H9 (cell line): ENCODE measurements around the gene RNASEH2B. TPM values are rescaled to one million over a fixed set of nuclear protein-coding genes. Genes with fewer than 3 reads are reported as not detected.

Source experiments
- DNase-seq: peaks from one replicate; pipeline ENCODE4 v3.0.0-alpha.2; 2017
- H2AFZ ChIP-seq: one replicate; pipeline ENCODE4 v1.6.1; 2013; ENCODE audit warnings: mild to moderate bottlenecking, low read length, control low read depth, moderate library complexity
- H2AK5ac ChIP-seq: 2 replicates; pipeline ENCODE4 v1.6.1; 2013; ENCODE audit warnings: low read length, control low read depth, mixed read lengths; ENCODE audit not compliant: insufficient read length
- H2BK120ac ChIP-seq: one replicate; pipeline ENCODE4 v1.6.1; 2013; ENCODE audit warnings: low read depth, mild to moderate bottlenecking, low read length, control low read depth, inconsistent platforms; ENCODE audit not compliant: poor library complexity, severe bottlenecking
- H2BK12ac ChIP-seq: 2 replicates; pipeline ENCODE4 v1.6.1; 2013; ENCODE audit warnings: low read length, control low read depth, mixed read lengths, low read depth; ENCODE audit not compliant: insufficient read length
- H2BK15ac ChIP-seq: 2 replicates; pipeline ENCODE4 v1.6.1; 2013; ENCODE audit warnings: low read depth, low read length, control low read depth
- H2BK20ac ChIP-seq: one replicate; pipeline ENCODE4 v1.6.1; 2013; ENCODE audit warnings: low read depth, mild to moderate bottlenecking, low read length, control low read depth, inconsistent platforms; ENCODE audit not compliant: poor library complexity, severe bottlenecking
- H2BK5ac ChIP-seq: 2 replicates; pipeline ENCODE4 v1.6.1; 2013; ENCODE audit warnings: low read length, control low read depth, mixed read lengths; ENCODE audit not compliant: insufficient read length
- H3K14ac ChIP-seq: 2 replicates; pipeline ENCODE4 v1.6.1; 2013; ENCODE audit warnings: low read length, control low read depth; ENCODE audit not compliant: insufficient read depth
- H3K18ac ChIP-seq: 2 replicates; pipeline ENCODE4 v1.6.1; 2013; ENCODE audit warnings: low read depth, mild to moderate bottlenecking, mixed read lengths, low read length, control low read depth; ENCODE audit not compliant: insufficient read length
- H3K23ac ChIP-seq: 2 replicates; pipeline ENCODE4 v1.6.1; 2013; ENCODE audit warnings: low read length, control low read depth, mixed read lengths, low read depth; ENCODE audit not compliant: insufficient read length
- H3K23me2 ChIP-seq: 2 replicates; pipeline ENCODE4 v1.6.1; 2013; ENCODE audit warnings: low read depth, mild to moderate bottlenecking, mixed read lengths, low read length, control low read depth; ENCODE audit not compliant: insufficient read length, poor library complexity, severe bottlenecking
- H3K27ac ChIP-seq: 2 replicates; pipeline ENCODE4 v1.5.1; 2013; ENCODE audit warnings: low read length, control low read depth, mixed read lengths, low read depth; ENCODE audit not compliant: insufficient read length
- H3K27me3 ChIP-seq: 2 replicates; pipeline ENCODE4 v1.6.1; 2013; ENCODE audit warnings: low read length, control low read depth, inconsistent platforms; ENCODE audit not compliant: insufficient read depth
- H3K4ac ChIP-seq: 2 replicates; pipeline ENCODE4 v1.6.1; 2013; ENCODE audit warnings: low read depth, mild to moderate bottlenecking, control low read depth, inconsistent platforms, low read length, moderate library complexity
- H3K4me1 ChIP-seq: 2 replicates; pipeline ENCODE4 v1.6.1; 2013; ENCODE audit warnings: low read length, control low read depth, inconsistent platforms; ENCODE audit not compliant: insufficient read depth
- H3K4me2 ChIP-seq: 2 replicates; pipeline ENCODE4 v1.6.1; 2013; ENCODE audit warnings: low read length, control low read depth, mixed read lengths; ENCODE audit not compliant: insufficient read length, insufficient read depth
- H3K56ac ChIP-seq: 2 replicates; pipeline ENCODE4 v1.6.1; 2013; ENCODE audit warnings: low read depth, mild to moderate bottlenecking, mixed read lengths, low read length, control low read depth; ENCODE audit not compliant: insufficient read length
- H3K79me1 ChIP-seq: 2 replicates; pipeline ENCODE4 v1.6.1; 2013; ENCODE audit warnings: low read depth, mild to moderate bottlenecking, moderate library complexity, low read length, control low read depth, inconsistent platforms; ENCODE audit not compliant: insufficient read depth, poor library complexity, severe bottlenecking
- H3K79me2 ChIP-seq: 2 replicates; pipeline ENCODE4 v1.6.1; 2013; ENCODE audit warnings: low read length, control low read depth, inconsistent platforms; ENCODE audit not compliant: insufficient read depth
- H3K9ac ChIP-seq: 2 replicates; pipeline ENCODE4 v1.6.1; 2013; ENCODE audit warnings: low read length, control low read depth, mixed read lengths; ENCODE audit not compliant: insufficient read length; ENCODE audit errors: extremely low read depth
- H3K9me3 ChIP-seq: one replicate; pipeline ENCODE4 v1.6.1; 2013; ENCODE audit warnings: low read depth, low read length, inconsistent platforms; ENCODE audit not compliant: control insufficient read depth
- H3T11ph ChIP-seq: one replicate; pipeline ENCODE4 v1.6.1; 2013; ENCODE audit warnings: mild to moderate bottlenecking, low read length, control low read depth, inconsistent platforms
- H4K20me1 ChIP-seq: one replicate; pipeline ENCODE4 v1.6.1; 2013; ENCODE audit not compliant: control insufficient read depth, insufficient read length, insufficient read depth
- H4K5ac ChIP-seq: 2 replicates; pipeline ENCODE4 v1.6.1; 2013; ENCODE audit warnings: low read depth, mild to moderate bottlenecking, mixed read lengths, low read length, control low read depth; ENCODE audit not compliant: insufficient read length
- H4K8ac ChIP-seq: replicated peaks from 2 replicates; pipeline ENCODE4 v1.6.1; 2013; ENCODE audit warnings: low read length, control low read depth, mixed read lengths, low read depth; ENCODE audit not compliant: insufficient read length
- H4K91ac ChIP-seq: 2 replicates; pipeline ENCODE4 v1.6.1; 2013; ENCODE audit warnings: low read depth, mild to moderate bottlenecking, moderate library complexity, mixed read lengths, low read length, control low read depth; ENCODE audit not compliant: insufficient read length
- H3K27ac Mint-ChIP-seq, 3 experiments: 2 replicates in 2 of 3; 3 replicates in 1 of 3; pipeline ENCODE4 v1.8.0; 2020 to 2021; ENCODE audit warnings: mixed read lengths in 3 of 3, mild to moderate bottlenecking in 1 of 3, moderate library complexity in 1 of 3
- H3K27me3 Mint-ChIP-seq: 2 replicates; pipeline ENCODE4 v1.8.0; 2021; ENCODE audit warnings: low read depth, mild to moderate bottlenecking, moderate library complexity, mixed read lengths
- H3K36me3 Mint-ChIP-seq, 3 experiments: 2 replicates in 2 of 3; 3 replicates in 1 of 3; pipeline ENCODE4 v1.8.0; 2020 to 2021; ENCODE audit warnings: low read depth in 3 of 3, mixed read lengths in 3 of 3; ENCODE audit not compliant: insufficient read depth in 1 of 3
- H3K4me1 Mint-ChIP-seq, 2 experiments: 2 replicates each; pipeline ENCODE4 v1.8.0; 2020; ENCODE audit warnings: mixed read lengths in 2 of 2
- H3K4me3 Mint-ChIP-seq, 2 experiments: 2 replicates in 1 of 2; 3 replicates in 1 of 2; pipeline ENCODE4 v1.8.0; 2020 to 2021; ENCODE audit warnings: mild to moderate bottlenecking in 2 of 2, mixed read lengths in 2 of 2, moderate library complexity in 1 of 2
- H3K9me3 Mint-ChIP-seq, 2 experiments: 2 replicates in 1 of 2; 3 replicates in 1 of 2; pipeline ENCODE4 v1.8.0; 2020; ENCODE audit warnings: mild to moderate bottlenecking in 2 of 2, mixed read lengths in 2 of 2, moderate library complexity in 1 of 2
- WGBS: extraction: QIAGEN DNeasy Blood & Tissue Kit; methylation state at CpG from one replicate; pipeline ENCODE4 v1.1.7; 2013; ENCODE audit warnings: missing lambda C conversion rate, low lambda C conversion rate, mixed read lengths; ENCODE audit not compliant: insufficient read length; ENCODE audit errors: extremely low coverage; 5-methylcytosine and 5-hydroxymethylcytosine counted together
- total RNA-seq: library from RNA; stranded (reverse); gene quantifications from 2 replicates; pipeline ENCODE4 v1.2.1, GENCODE V29; 2021
- TF ChIP-seq, protein P1 (sequence below): fragments of 200-600 bp; sonication (generic); conservative IDR thresholded peaks from 3 replicates; pipeline ENCODE4 v1.8.0; 2021; ENCODE audit warnings: antibody characterized with exemption, mild to moderate bottlenecking

RNASEH2B gene
- total RNA-seq, 1 experiment from 2014 or later, result 53.9 TPM

DNA sequence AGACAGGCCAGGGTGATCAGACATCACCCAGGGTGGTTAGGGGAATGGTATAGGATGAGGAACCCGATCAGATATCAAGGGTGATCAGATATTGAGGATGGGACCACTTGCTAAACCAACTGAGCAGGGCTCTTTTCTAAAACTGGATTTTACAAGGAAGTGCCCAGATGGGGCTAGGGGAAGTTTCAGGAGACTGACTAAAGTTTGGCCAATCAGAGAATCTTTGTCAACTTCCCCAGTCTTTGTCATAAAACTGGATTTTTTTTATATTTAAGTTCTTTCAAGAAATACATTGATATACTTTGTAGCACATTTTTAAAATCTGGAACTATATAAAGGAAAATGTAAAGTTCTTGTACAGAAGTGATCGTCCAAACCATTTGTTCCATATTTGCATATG is 35.6 kb upstream of the RNASEH2B start:
- Histone ChIP-seq H3K56ac (no peak overlapping the region), H2BK120ac (no peak overlapping the region), H3K18ac (no peak overlapping the region), H3K23ac (no peak overlapping the region), H4K20me1 (no peaks in the 10 kb centered on the region), H3K4me2 (no peak overlapping the region), H2AK5ac (no peak overlapping the region), H3K4me1 (no peaks in the 10 kb centered on the region), H2BK12ac (no peak overlapping the region), H3K14ac (no peak overlapping the region), H2BK20ac (no peak overlapping the region), H4K5ac (no peak overlapping the region), H2AFZ (no peak overlapping the region), H3K27me3 (no peaks in the 10 kb centered on the region), H3K27ac (no peak overlapping the region), H3K79me2 (no peaks in the 10 kb centered on the region), H3K9me3 (no peaks in the 10 kb centered on the region), H2BK15ac (no peak overlapping the region), H4K8ac (no peak overlapping the region), H2BK5ac (no peak overlapping the region), H3K23me2 (no peaks in the 10 kb centered on the region), H3T11ph (no peak overlapping the region), H4K91ac (no peak overlapping the region), H3K9ac (no peak overlapping the region), H3K79me1 (no peaks in the 10 kb centered on the region), H3K4ac (no peak overlapping the region)
- TF ChIP-seq, protein P1, sequence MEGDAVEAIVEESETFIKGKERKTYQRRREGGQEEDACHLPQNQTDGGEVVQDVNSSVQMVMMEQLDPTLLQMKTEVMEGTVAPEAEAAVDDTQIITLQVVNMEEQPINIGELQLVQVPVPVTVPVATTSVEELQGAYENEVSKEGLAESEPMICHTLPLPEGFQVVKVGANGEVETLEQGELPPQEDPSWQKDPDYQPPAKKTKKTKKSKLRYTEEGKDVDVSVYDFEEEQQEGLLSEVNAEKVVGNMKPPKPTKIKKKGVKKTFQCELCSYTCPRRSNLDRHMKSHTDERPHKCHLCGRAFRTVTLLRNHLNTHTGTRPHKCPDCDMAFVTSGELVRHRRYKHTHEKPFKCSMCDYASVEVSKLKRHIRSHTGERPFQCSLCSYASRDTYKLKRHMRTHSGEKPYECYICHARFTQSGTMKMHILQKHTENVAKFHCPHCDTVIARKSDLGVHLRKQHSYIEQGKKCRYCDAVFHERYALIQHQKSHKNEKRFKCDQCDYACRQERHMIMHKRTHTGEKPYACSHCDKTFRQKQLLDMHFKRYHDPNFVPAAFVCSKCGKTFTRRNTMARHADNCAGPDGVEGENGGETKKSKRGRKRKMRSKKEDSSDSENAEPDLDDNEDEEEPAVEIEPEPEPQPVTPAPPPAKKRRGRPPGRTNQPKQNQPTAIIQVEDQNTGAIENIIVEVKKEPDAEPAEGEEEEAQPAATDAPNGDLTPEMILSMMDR, result no peak
- peak overlapping the region in 1 of 3 experiments; percentile 10; a peak in 2 of 7 replicates for H3K27ac Mint-ChIP-seq
- no peaks in the 10 kb centered on the region; a peak in 1 of 5 replicates for H3K9me3 Mint-ChIP-seq
- no peak overlapping the region for H3K4me3 Mint-ChIP-seq
- DNase-seq, result no peak
- H3K27me3 Mint-ChIP-seq, result no peaks in the 10 kb centered on the region
- no CpG with 5 or more reads among the region's 2 CpGs for WGBS
- no peaks in the 10 kb centered on the region for H3K4me1 Mint-ChIP-seq
- no peaks in the 10 kb centered on the region; a peak in 1 of 7 replicates for H3K36me3 Mint-ChIP-seq
